NCI-H146 (cell line): ENCODE data around the gene IKZF2.
A peak's percentile ranks its signal among the peaks of the same experiment; 100 is the strongest.

ENCODE experiments used
- DNase-seq: peaks from one replicate; lab custom pipeline; 2025; lab: John Stamatoyannopoulos, UW

The IKZF2 gene

GRCh38 chr2:213151437-213152064, at the start of gene IKZF2:
Gene IKZF2, minus strand, starts transcription at chr2:213151612. Its CDS starts 2,983 bp downstream, at chr2:213148629.
- peak; percentile 76 for DNase-seq

GRCh38 chr2:213199871-213200270, 48.5 kb upstream of the IKZF2 start:
- DNase-seq, result no peak

- peak; percentile 54 for DNase-seq
These were observed 37.8 kb upstream of the IKZF2 start for GRCh38 chr2:213189001-213189899.

GRCh38 chr2:213188533-213188867, 37.1 kb upstream of the IKZF2 start:
- DNase-seq, result no peak

GRCh38 chr2:213187833-213188532, 36.6 kb upstream of the IKZF2 start:
- no peak for DNase-seq

- DNase-seq, result no peak
These were observed 36.0 kb upstream of the IKZF2 start for GRCh38 chr2:213187386-213187785.

- DNase-seq, result no peak
These were observed 33.9 kb upstream of the IKZF2 start for GRCh38 chr2:213185147-213185822.

- no peak for DNase-seq
These were observed 30.3 kb upstream of the IKZF2 start for GRCh38 chr2:213181712-213182111.

GRCh38 chr2:213177679-213178078, 26.3 kb upstream of the IKZF2 start:
- no peak for DNase-seq

GRCh38 chr2:213175673-213176247, 24.3 kb upstream of the IKZF2 start:
- no peak for DNase-seq

- no peak for DNase-seq
These were observed 21.2 kb upstream of the IKZF2 start for GRCh38 chr2:213172641-213173040.

- DNase-seq, result no peak
These were observed 19.7 kb upstream of the IKZF2 start for GRCh38 chr2:213171147-213171546.

GRCh38 chr2:213167271-213167930, 16.0 kb upstream of the IKZF2 start:
- DNase-seq, result no peak

GRCh38 chr2:213166109-213166508, 14.7 kb upstream of the IKZF2 start:
- no peak for DNase-seq

GRCh38 chr2:213164263-213164662, 12.9 kb upstream of the IKZF2 start:
- DNase-seq, result no peak

GRCh38 chr2:213162516-213163118, 11.2 kb upstream of the IKZF2 start:
- DNase-seq, result no peak

GRCh38 chr2:213161759-213162515, 10.5 kb upstream of the IKZF2 start:
- DNase-seq, result no peak

- DNase-seq, result no peak
These were observed 8.4 kb upstream of the IKZF2 start for GRCh38 chr2:213159768-213160167.

GRCh38 chr2:213157242-213157641, 5.8 kb upstream of the IKZF2 start:
- no peak for DNase-seq

- DNase-seq, result no peak
These were observed 5.3 kb upstream of the IKZF2 start for GRCh38 chr2:213156717-213157116.
